ENCODE measurements around the gene EHBP1L1. TPM values are rescaled to one million over a fixed set of nuclear protein-coding genes. Genes with fewer than 3 reads are reported as not detected.
A peak's percentile ranks its signal among the peaks of the same experiment; 100 is the strongest.

The EHBP1L1 gene
- total and polyA plus RNA-seq, 5 donors from 2014 or later: 7.8 to 143 (median 9.4) TPM

DNA sequence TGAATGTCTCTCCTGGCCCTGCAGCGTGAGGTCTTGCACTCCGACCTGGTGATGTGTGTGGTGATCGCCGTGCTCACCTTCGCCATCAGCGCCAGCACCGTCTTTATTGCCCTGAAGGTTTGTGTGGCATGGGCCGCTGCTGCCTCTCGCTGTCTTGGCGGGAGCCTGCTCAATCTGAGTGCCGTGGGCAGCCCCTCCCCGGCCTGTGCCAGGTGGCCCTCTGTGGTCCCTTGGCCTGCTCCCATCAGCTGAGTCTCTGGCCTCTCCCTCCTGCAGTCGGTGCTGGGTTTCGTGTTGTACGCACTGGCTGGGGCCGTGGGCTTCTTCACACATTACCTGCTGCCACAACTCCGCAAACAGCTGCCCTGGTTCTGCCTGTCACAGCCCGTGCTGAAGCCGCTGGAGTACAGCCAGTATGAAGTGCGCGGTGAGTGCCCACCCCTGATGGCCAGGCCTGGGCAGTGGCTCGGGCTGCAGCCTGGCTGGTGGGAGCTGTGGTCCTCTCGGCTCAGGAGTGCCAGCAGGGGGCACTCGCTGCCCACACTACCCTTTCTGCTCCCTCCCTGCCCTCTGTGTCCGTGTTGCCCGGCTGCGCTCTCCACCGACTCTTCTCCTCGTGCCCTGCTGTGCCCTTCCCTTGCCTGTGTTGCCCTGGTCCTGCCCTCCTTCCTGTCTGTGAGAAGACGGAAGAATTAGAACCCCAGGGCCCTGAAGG lies 49.9 kb downstream of the EHBP1L1 start:
- no peak overlapping the region for H3K27ac ChIP-seq (ENCODE audit: insufficient read depth, low read length, poor library complexity, severe bottlenecking)
- Mint-ChIP-seq H3K4me1 (peaks cover 0 to 12% (median 7%) of the 10 kb centered on the region in 4 donors), H3K4me3 (peak overlapping the region in 1 of 4 donors; percentile 54), H3K27me3 (no peaks in the 10 kb centered on the region), H3K36me3 (peaks cover 7% of the 10 kb centered on the region), H3K9me3 (peaks cover 0 to 2% (median 0%) of the 10 kb centered on the region in 7 donors), H3K27ac (peak overlapping the region in 2 of 3 donors; percentile 62 to 71)
- H3K36me3 ChIP-seq (ENCODE audit: control insufficient read depth, insufficient read depth, low read length): peaks cover 82% of the 10 kb centered on the region
- no peaks in the 10 kb centered on the region for H3K27me3 ChIP-seq (ENCODE audit: control insufficient read depth, insufficient read depth, low read length)
- peak; percentile 21 to 64 (median 63) for DNase-seq
- no peaks in the 10 kb centered on the region for H3K4me1 ChIP-seq (ENCODE audit: control insufficient read depth, insufficient read depth, low read length, poor library complexity, severe bottlenecking)
- peak; percentile 54 to 60 for ATAC-seq (ENCODE audit: low read depth in 2 of 2)
- no peaks in the 10 kb centered on the region for H3K9me3 ChIP-seq (ENCODE audit: control insufficient read depth in 2 of 2, low read length in 2 of 2)
- no peak overlapping the region for H3K4me3 ChIP-seq (ENCODE audit: low read depth, low read length)

DNA sequence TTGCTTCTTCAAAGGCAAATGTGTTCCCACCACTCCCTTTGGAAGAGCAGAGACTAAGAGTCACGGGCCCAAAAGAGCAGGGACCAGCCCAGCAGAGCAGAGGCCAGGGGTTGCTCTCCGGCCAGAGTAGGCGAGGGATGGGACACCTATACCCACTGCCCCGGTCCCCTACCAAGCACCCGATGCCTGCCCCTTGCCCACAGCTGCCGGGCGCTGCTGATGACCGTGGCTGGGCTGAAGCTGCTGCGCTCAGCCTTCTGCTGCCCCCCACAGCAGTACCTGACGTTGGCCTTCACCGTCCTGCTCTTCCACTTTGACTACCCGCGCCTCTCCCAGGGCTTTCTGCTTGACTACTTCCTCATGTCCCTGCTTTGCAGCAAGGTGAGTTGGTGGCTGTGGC lies 51.3 kb downstream of the EHBP1L1 start:
- peaks cover 0 to 2% (median 0%) of the 10 kb centered on the region in 7 donors for H3K9me3 Mint-ChIP-seq
- Histone ChIP-seq H3K27ac (ENCODE audit: insufficient read depth, low read length, poor library complexity, severe bottlenecking) (no peak overlapping the region), H3K27me3 (ENCODE audit: control insufficient read depth, insufficient read depth, low read length) (no peaks in the 10 kb centered on the region), H3K4me1 (ENCODE audit: control insufficient read depth, insufficient read depth, low read length, poor library complexity, severe bottlenecking) (no peaks in the 10 kb centered on the region), H3K9me3 (ENCODE audit: control insufficient read depth in 2 of 2, low read length in 2 of 2) (no peaks in the 10 kb centered on the region), H3K4me3 (ENCODE audit: low read depth, low read length) (no peak overlapping the region), H3K36me3 (ENCODE audit: control insufficient read depth, insufficient read depth, low read length) (peaks cover 81% of the 10 kb centered on the region)
- peaks cover 10% of the 10 kb centered on the region for H3K36me3 Mint-ChIP-seq
- no peak overlapping the region for H3K4me3 Mint-ChIP-seq
- no peaks in the 10 kb centered on the region for H3K27me3 Mint-ChIP-seq
- ATAC-seq (ENCODE audit: low read depth in 2 of 2): no peak
- H3K27ac Mint-ChIP-seq: no peak overlapping the region
- peaks cover 0 to 12% (median 5%) of the 10 kb centered on the region in 4 donors for H3K4me1 Mint-ChIP-seq
- DNase-seq: no peak

DNA sequence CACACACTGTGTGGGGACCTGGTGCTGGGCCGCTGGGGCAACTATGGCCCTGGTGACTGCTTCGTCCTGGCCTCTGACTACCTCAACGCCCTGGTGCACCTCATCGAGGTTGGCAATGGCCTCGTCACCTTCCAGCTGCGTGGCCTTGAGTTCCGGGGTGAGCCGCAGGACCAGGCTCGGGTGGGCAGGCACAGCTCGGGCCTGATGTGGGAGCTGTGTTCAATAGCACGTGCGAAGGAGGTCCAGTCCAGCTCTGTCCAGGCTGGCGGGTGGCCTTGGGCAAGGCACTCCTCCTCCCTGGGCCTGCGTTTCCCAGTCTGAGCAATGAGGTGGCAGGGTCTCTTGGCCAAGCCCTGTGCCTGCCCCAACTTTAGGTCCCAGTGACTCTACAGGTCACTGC lies 53.7 kb downstream of the EHBP1L1 start:
- H3K36me3 Mint-ChIP-seq: peaks cover 14% of the 10 kb centered on the region
- H3K9me3 ChIP-seq (ENCODE audit: control insufficient read depth in 2 of 2, low read length in 2 of 2): no peaks in the 10 kb centered on the region
- ATAC-seq (ENCODE audit: low read depth in 2 of 2) (no peak), DNase-seq (no peak)
- peaks cover 69% of the 10 kb centered on the region for H3K36me3 ChIP-seq (ENCODE audit: control insufficient read depth, insufficient read depth, low read length)
- H3K27ac ChIP-seq (ENCODE audit: insufficient read depth, low read length, poor library complexity, severe bottlenecking): no peak overlapping the region
- no peaks in the 10 kb centered on the region for H3K9me3 Mint-ChIP-seq
- H3K27me3 Mint-ChIP-seq: no peaks in the 10 kb centered on the region
- H3K4me3 Mint-ChIP-seq: no peak overlapping the region
- H3K4me1 ChIP-seq (ENCODE audit: control insufficient read depth, insufficient read depth, low read length, poor library complexity, severe bottlenecking): peaks cover 6% of the 10 kb centered on the region
- no peaks in the 10 kb centered on the region for H3K27me3 ChIP-seq (ENCODE audit: control insufficient read depth, insufficient read depth, low read length)
- H3K4me1 Mint-ChIP-seq: peaks cover 0 to 17% (median 10%) of the 10 kb centered on the region in 4 donors
- no peak overlapping the region for H3K27ac Mint-ChIP-seq
- no peak overlapping the region for H3K4me3 ChIP-seq (ENCODE audit: low read depth, low read length)

DNA sequence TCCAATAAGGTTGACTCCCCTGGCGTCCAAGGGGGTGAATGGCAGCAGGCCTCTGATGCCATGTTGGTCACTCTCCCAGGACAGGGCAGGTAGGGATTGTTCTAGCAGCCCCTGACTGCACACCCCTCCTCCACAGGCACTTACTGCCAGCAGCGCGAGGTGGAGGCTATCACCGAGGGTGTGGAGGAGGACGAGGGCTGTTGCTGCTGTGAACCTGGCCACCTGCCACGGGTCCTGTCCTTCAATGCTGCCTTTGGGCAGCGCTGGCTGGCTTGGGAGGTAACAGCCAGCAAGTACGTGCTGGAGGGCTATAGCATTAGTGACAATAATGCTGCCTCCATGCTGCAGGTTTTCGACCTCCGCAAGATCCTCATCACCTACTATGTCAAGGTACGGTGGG lies 54.4 kb downstream of the EHBP1L1 start:
- Histone ChIP-seq H3K4me3 (ENCODE audit: low read depth, low read length) (no peak overlapping the region), H3K27ac (ENCODE audit: insufficient read depth, low read length, poor library complexity, severe bottlenecking) (no peak overlapping the region), H3K9me3 (ENCODE audit: control insufficient read depth in 2 of 2, low read length in 2 of 2) (no peaks in the 10 kb centered on the region), H3K4me1 (ENCODE audit: control insufficient read depth, insufficient read depth, low read length, poor library complexity, severe bottlenecking) (peaks cover 6% of the 10 kb centered on the region), H3K27me3 (ENCODE audit: control insufficient read depth, insufficient read depth, low read length) (no peaks in the 10 kb centered on the region), H3K36me3 (ENCODE audit: control insufficient read depth, insufficient read depth, low read length) (peaks cover 72% of the 10 kb centered on the region)
- no peak overlapping the region for H3K4me3 Mint-ChIP-seq
- ATAC-seq (ENCODE audit: low read depth in 2 of 2) (no peak), DNase-seq (no peak)
- H3K4me1 Mint-ChIP-seq: peaks cover 0 to 21% (median 10%) of the 10 kb centered on the region in 4 donors
- H3K27me3 Mint-ChIP-seq: no peaks in the 10 kb centered on the region
- peaks cover 19% of the 10 kb centered on the region for H3K36me3 Mint-ChIP-seq
- no peak overlapping the region for H3K27ac Mint-ChIP-seq
- no peaks in the 10 kb centered on the region for H3K9me3 Mint-ChIP-seq

DNA sequence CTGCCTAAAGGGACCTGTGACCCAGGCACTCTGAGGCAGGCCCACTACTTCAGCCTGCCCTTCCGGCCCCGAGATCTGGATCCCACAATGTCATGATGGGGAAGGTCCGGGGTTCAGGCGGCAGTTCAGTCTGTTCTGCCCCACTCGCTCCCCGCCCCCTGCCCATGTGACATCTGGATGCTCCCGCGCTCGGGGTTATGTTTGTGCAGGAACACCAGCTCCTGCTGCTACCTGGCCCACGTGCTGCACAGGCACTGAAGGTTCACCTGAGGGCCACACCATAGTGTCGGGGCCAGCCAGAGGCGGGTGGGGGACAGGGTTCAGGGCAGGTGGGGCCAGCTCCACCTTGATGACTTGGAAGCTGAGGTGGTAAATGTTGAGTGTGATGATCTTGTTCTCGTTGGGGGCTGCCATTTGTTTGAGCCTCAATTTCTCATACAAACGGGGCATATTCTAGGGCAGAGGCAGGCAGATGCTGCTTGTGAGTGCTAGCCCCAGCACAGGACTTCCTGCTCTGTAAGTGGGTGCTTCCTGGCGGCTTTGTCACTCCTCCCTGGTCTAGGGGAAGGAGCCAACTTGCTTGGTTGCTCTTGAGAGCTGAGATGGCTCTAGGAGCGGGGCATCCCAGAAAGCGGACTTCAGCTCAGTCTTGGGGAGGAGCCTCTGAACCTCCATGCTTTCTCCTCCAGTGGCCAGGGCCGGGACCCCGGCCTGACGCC lies 57.7 kb downstream of the EHBP1L1 start:
- Histone ChIP-seq H3K4me3 (ENCODE audit: low read depth, low read length) (no peak overlapping the region), H3K9me3 (ENCODE audit: control insufficient read depth in 2 of 2, low read length in 2 of 2) (no peaks in the 10 kb centered on the region), H3K27ac (ENCODE audit: insufficient read depth, low read length, poor library complexity, severe bottlenecking) (peak overlapping the region; percentile 14), H3K4me1 (ENCODE audit: control insufficient read depth, insufficient read depth, low read length, poor library complexity, severe bottlenecking) (peaks cover 20% of the 10 kb centered on the region), H3K36me3 (ENCODE audit: control insufficient read depth, insufficient read depth, low read length) (peaks cover 54% of the 10 kb centered on the region), H3K27me3 (ENCODE audit: control insufficient read depth, insufficient read depth, low read length) (no peaks in the 10 kb centered on the region)
- peak overlapping the region in 2 of 3 donors; percentile 36 to 60 for H3K27ac Mint-ChIP-seq
- peak overlapping the region in 1 of 4 donors; percentile 29 for H3K4me3 Mint-ChIP-seq
- ATAC-seq (ENCODE audit: low read depth in 2 of 2): no peak
- H3K9me3 Mint-ChIP-seq: no peaks in the 10 kb centered on the region
- H3K4me1 Mint-ChIP-seq: peaks cover 0 to 29% (median 12%) of the 10 kb centered on the region in 4 donors
- peak in 1 of 3 donors; percentile 49 for DNase-seq
- no peaks in the 10 kb centered on the region for H3K27me3 Mint-ChIP-seq
- H3K36me3 Mint-ChIP-seq: peaks cover 15% of the 10 kb centered on the region

DNA sequence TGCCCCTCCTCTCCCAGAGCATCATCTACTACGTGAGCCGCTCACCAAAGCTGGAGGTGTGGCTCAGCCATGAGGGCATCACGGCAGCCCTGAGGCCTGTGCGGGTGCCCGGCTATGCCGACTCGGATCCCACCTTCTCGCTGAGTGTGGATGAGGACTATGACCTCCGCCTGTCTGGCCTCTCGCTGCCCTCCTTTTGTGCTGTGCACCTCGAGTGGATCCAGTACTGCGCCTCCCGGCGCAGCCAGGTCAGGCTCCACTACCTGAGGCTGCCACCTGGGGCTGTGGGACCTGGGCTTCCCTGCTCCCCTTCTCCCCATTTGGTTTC lies 58.2 kb downstream of the EHBP1L1 start:
- ATAC-seq (ENCODE audit: low read depth in 2 of 2): no peak
- Histone ChIP-seq H3K4me3 (ENCODE audit: low read depth, low read length) (no peak overlapping the region), H3K27ac (ENCODE audit: insufficient read depth, low read length, poor library complexity, severe bottlenecking) (peak overlapping the region; percentile 14), H3K36me3 (ENCODE audit: control insufficient read depth, insufficient read depth, low read length) (peaks cover 49% of the 10 kb centered on the region), H3K4me1 (ENCODE audit: control insufficient read depth, insufficient read depth, low read length, poor library complexity, severe bottlenecking) (peaks cover 25% of the 10 kb centered on the region), H3K9me3 (ENCODE audit: control insufficient read depth in 2 of 2, low read length in 2 of 2) (no peaks in the 10 kb centered on the region), H3K27me3 (ENCODE audit: control insufficient read depth, insufficient read depth, low read length) (no peaks in the 10 kb centered on the region)
- H3K36me3 Mint-ChIP-seq: peaks cover 15% of the 10 kb centered on the region
- H3K9me3 Mint-ChIP-seq: no peaks in the 10 kb centered on the region
- H3K4me3 Mint-ChIP-seq: no peak overlapping the region
- no peaks in the 10 kb centered on the region for H3K27me3 Mint-ChIP-seq
- peaks cover 0 to 34% (median 16%) of the 10 kb centered on the region in 4 donors for H3K4me1 Mint-ChIP-seq
- H3K27ac Mint-ChIP-seq: peak overlapping the region in 1 of 3 donors; percentile 60
- DNase-seq: no peak

DNA sequence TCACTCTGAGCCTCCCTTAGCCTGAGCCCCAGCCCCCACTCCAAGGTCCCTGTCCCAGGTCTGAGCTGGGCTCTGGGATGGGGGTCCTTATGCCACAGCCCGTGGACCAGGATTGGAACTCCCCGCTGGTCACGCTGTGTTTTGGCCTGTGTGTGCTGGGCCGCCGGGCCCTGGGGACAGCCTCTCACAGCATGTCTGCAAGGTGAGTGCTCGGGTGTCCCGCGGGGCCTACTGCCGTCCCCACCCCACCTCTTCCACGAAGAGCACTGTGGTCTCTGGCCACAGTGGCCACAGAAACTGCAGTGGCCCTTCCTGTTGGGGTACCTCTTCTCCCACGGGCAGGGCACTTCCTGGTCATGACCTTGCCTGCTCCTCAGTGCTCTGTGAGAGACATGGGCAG lies 58.6 kb downstream of the EHBP1L1 start:
- Mint-ChIP-seq H3K9me3 (no peaks in the 10 kb centered on the region), H3K4me3 (no peak overlapping the region), H3K4me1 (peaks cover 0 to 38% (median 17%) of the 10 kb centered on the region in 4 donors), H3K27me3 (no peaks in the 10 kb centered on the region), H3K27ac (peak overlapping the region in 1 of 3 donors; percentile 60), H3K36me3 (peaks cover 15% of the 10 kb centered on the region)
- Histone ChIP-seq H3K27me3 (ENCODE audit: control insufficient read depth, insufficient read depth, low read length) (no peaks in the 10 kb centered on the region), H3K4me3 (ENCODE audit: low read depth, low read length) (no peak overlapping the region), H3K27ac (ENCODE audit: insufficient read depth, low read length, poor library complexity, severe bottlenecking) (no peak overlapping the region), H3K36me3 (ENCODE audit: control insufficient read depth, insufficient read depth, low read length) (peaks cover 45% of the 10 kb centered on the region), H3K4me1 (ENCODE audit: control insufficient read depth, insufficient read depth, low read length, poor library complexity, severe bottlenecking) (peaks cover 29% of the 10 kb centered on the region), H3K9me3 (ENCODE audit: control insufficient read depth in 2 of 2, low read length in 2 of 2) (no peaks in the 10 kb centered on the region)
- ATAC-seq (ENCODE audit: low read depth in 2 of 2) (no peak), DNase-seq (no peak)

All from CD4-positive, CD25-positive, alpha-beta regulatory T cell (primary cell).